ENCODE measurements around the gene PARK7.

Gene PARK7

DNA sequence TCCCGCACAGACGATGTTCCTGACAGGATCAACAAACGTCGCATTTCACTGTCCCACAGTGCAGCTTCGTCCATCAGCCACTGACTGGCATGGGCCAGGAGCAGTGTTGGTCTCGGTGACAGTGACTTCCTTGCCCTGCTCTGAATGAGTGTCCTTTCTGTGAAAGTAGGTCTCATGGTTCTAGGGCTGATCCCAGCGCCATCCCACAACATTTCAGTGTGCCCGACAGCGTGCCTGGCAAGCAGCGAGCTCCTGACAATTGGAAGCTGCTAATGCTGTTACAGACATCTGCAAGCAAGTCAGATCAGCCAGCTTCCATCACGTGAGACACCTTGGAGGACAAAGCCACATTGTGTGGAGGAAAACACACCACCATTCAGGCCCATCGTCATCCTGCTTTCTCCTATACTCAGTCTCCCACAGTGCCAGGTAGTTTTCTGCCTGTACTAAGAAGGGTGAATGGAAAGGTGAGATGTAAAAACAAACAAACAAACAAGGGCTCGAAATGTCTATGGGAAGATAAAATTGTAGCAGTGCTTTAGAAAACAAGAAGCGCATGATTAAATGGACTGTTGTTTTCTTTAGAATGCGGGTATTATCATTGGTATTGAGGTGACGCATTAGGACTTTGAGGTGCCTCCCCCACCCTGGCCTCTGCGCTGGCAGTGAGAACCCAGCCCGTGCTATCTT is 42.7 kb downstream of the PARK7 start:
- H3K4me3 ChIP-seq (ENCODE audit: low read length) = no peak overlapping the region
- no peak for TF ChIP-seq ZNF274 (IDR thresholded peaks at IDR 0.05; ENCODE audit: low read depth, low read length)

DNA sequence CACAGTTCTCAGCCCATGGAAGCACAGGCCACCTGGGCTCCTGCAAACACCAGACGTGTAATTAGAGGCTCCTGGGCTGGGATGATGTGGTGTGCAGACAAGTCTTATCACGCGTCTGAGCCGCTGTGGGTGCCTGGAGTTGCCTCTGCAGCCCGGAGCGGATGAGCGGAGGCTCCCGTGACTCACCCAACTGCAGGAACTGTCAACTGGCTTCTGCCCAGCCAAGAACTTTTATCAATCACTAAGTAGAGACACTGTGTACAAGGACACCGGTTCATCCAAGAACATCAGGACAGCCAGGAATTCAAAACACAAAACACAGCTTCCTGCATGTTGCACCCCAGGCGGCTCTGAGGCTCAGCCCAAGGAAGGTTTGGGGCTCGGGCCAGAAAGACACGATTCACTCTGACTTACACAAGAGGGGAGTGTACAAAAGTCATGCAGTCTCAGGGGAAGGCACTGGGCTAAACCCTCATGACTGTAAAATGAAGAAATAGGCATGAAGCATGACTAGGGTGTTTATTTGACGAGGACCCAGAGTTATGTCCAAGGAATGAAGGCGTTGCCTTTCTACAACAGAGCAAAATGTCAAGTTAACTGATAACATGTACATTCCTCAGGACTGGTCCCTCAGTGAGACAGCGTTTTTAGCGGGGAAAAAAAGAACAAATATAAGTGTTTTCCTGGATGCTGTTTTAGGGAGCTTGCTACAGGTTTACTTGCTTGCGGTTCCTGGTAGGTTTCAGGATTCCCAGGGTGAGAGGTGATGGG is 43.5 kb downstream of the PARK7 start:
- TF ChIP-seq ZNF274 (IDR thresholded peaks at IDR 0.05; ENCODE audit: low read depth, low read length) = no peak
- no peak overlapping the region for H3K4me3 ChIP-seq (ENCODE audit: low read length)

DNA sequence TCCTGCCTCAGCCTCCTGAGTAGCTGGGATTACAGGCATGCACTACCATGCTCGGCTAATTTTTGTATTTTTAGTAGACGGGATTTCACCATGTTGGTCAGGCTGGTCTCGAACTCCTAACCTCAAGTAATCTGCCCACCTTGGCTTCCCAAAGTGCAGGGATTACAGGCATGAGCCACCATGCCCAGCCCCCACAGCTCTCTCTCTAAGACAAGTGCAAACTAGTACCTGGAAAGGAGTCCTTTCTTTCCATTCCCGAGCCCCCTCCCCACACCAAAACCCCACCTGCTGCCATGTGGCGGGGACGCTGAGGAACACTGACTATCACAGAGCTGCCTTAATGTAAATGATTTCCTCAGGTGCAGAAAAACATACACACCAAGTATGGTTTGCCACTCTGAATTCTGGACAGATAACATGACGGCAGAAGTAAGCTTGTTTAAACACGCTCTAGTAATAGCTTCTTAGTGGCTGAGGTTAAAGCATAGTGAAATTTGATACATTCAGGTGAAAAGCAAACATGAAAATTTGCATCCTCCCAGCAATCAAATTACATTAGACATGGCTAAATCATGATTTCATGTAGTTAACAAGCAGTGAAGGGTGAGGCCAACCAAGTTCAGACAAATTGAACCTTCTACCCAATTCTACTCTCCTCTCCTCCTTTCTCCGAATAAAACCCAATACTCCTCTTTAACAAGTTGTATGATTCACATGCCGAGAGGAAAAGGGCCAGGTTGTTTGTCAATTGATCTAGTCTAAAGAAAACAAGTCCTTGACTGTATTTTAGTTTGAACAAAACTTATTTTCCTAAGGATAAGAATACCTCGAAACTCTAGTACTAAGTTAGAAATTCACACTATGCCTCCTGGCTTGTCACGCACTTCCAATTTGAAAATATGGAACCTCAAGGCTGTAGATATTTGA is 44.8 kb downstream of the PARK7 start:
- H3K4me3 ChIP-seq (ENCODE audit: low read length) = no peak overlapping the region
- no peak for TF ChIP-seq ZNF274 (IDR thresholded peaks at IDR 0.05; ENCODE audit: low read depth, low read length)

DNA sequence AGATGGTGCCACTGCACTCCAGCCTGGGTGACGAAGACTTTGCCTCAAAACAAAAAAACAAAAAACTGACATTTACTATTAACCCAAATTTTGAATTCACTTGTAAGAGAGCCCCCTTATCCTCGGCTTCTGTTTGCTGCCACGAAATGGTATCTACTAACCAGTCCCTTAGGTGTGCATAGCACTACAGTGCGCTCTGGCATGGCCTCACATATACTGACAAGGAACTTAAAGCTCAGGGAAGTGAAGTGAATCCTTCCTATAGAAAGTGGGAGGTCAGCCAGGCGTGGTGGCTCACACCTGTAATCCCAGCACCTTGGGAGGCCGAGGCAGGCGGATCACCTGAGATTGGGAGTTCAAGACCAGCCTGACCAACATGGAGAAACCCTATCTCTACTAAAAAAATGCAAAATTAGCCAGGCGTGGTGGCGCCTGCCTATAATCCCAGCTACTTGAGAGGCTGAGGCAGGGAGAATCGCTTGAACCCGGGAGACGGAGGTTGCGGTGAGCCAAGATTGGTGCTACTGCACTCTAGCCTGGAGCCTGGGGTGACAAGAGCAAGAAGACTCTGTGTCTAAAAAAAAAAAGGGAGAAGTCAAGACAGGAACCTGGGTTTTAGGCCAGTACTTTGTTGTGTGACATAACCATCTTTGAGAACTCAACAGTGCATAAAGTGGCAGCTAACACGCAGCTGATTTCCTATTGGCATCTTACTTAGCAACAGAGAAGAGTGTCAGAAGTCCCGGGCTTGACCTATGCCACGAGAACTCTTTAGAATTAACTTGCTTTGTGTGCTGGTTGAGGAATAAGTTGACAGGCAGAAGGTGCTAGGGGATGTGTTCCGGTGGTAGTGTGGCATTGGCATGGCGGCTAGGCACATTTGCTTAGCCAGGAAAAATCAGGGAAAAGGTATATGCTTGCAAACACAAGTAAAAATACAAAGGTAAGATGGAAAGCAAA is 47.8 kb downstream of the PARK7 start:
- no peak for TF ChIP-seq ZNF274 (IDR thresholded peaks at IDR 0.05; ENCODE audit: low read depth, low read length)
- no peak overlapping the region for H3K4me3 ChIP-seq (ENCODE audit: low read length)

DNA sequence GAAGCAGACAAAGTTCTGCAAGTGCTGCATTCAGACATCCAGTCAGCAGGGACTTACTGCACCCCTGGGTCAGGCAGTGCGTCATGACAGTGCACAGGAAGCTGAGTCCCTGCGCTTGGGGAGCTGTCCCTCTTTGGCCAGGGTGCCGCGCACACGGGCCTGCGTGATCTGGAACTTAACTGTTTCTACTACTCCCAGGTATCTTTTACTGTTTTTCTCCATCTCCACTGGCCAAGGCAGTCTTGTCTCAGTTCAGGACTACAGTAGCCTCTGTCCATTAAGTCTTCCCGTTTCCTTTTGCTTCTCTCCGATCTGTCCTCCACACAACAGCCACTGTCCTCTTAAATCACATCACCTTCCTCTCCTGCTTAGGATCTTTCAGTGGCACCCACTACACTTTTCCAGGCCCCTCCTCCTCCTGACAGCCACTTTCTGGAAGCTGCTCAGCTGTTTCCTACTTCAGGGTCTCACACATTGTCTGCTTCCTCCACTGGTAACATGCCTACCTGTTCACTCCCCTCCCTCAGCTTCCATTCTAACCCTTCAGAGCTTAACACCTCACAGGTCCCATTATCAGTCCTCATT is 48.7 kb downstream of the PARK7 start:
- TF ChIP-seq ZNF274 (IDR thresholded peaks at IDR 0.05; ENCODE audit: low read depth, low read length) = no peak
- H3K4me3 ChIP-seq (ENCODE audit: low read length) = no peak overlapping the region

DNA sequence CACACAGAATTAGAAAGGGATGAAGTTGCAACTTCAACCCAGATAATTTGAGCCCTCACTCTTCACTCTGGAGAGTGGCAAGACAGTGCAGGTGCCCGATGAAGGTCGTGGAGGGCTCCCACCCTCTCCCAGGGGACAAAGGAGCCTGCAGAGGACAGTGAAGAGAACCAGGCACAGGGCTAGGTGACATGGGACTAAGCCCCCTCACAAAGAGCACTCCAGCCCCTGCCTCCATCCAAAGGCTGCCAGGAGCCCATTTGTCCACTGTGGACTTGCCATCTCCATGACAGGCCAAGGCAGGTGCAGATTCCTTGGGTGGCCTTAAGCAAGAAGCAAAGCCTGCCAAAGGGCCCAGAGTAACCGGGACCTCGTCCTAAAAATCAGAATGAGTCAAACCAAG is 49.5 kb downstream of the PARK7 start:
- H3K4me3 ChIP-seq (ENCODE audit: low read length) = no peak overlapping the region
- no peak for TF ChIP-seq ZNF274 (IDR thresholded peaks at IDR 0.05; ENCODE audit: low read depth, low read length)

DNA sequence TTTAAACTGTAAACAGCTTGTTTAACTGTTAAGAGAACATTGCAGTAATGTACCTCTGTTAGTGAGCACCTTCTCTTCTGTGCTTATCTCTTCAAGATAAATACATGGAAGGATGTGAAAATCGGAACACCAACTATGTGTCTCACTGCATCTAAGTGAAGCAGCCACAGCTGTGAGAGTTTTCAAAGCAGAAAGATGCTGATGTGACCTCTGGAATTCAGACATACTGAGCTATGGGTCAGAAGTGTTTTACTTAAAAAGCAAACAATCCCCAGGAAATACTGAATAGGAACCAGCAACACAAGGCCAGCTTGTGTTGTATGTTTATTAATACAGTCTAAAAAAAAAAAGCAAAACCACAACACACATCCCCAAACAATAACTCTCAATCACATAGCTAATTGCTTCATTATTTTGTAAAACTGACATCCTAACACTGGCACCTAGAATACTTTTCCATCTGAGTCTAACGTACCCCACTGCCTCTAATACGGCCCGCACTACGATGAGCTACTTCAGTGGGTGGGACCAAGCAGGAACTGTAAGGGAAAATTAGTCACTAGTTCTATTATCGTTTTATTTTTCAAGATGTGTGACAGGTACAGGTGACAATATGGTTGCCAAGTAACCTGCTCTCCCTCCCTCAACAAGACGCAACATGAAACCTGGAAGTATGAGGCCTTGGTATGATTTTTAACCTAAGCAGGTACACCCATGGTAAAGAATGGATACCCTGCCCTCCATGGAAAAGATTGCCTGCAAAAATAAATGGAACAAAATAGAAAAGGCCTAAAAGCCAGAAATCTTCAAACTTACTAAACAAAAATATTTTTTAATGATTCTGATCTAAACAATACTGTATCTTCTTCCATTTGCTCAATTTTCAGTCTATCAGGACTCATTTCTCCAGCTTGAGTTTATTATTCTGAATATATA is 50.7 kb downstream of the PARK7 start:
- no peak overlapping the region for H3K4me3 ChIP-seq (ENCODE audit: low read length)
- TF ChIP-seq ZNF274 (IDR thresholded peaks at IDR 0.05; ENCODE audit: low read depth, low read length) = no peak

DNA sequence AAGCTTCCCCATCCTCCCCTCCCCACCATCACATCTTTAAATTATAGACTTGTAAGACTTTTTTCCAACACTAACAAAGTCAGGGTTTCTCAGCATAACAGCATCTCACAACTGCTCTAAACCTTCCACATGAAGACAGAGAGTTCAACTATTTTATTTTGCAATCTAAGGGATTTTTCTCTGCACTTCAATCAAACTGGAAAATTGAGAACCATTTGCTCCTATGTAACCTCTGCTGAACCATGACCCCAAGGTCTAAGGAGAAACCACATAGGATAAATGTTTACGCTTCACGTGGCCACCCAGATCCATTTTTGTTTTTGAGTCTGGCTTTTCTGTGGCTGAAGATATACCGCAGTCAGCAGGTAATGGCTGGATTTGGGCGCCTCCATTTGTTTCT is 51.4 kb downstream of the PARK7 start:
- H3K4me3 ChIP-seq (ENCODE audit: low read length) = no peak overlapping the region
- TF ChIP-seq ZNF274 (IDR thresholded peaks at IDR 0.05; ENCODE audit: low read depth, low read length) = no peak

DNA sequence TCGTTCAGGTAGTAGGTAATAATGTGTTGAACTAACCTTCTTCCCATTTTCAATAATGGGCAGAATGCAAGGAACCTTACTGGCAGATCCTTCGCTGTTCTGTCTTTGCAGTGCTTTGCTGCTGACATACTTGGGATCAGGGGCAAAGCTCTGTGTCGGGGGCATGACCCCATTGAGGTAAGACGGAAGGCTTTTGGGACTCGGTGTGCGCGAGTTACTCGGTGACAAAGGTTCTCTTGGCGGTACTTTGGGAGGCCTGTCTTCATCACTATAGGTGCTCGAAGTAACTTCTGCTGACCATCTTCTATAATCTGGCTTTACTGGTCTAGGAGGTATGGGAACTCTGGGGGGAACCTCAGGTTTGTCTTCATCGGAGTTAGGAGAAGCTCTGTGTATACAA is 51.9 kb downstream of the PARK7 start:
- TF ChIP-seq ZNF274 (IDR thresholded peaks at IDR 0.05; ENCODE audit: low read depth, low read length) = no peak
- H3K4me3 ChIP-seq (ENCODE audit: low read length) = no peak overlapping the region

DNA sequence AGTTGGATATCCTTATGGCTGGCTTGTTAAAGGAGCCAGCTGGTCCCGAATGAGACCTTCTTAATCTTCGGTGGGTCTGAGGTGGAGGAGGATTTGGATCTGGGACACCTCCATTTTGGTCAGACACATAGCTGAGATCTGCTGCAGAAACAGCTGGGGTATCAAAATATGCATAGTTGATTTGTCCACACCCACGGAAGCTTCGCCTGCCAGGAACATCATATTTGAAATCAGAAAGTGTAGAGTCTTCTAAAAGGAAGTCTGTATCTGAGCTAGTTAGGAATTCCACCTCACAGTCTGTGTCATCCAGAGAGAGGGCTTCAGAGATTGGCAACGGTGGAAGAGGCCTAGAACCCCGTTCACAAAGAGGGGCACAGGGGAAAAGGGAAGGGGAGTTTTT is 52.3 kb downstream of the PARK7 start:
- no peak for TF ChIP-seq ZNF274 (IDR thresholded peaks at IDR 0.05; ENCODE audit: low read depth, low read length)
- H3K4me3 ChIP-seq (ENCODE audit: low read length) = no peak overlapping the region

DNA sequence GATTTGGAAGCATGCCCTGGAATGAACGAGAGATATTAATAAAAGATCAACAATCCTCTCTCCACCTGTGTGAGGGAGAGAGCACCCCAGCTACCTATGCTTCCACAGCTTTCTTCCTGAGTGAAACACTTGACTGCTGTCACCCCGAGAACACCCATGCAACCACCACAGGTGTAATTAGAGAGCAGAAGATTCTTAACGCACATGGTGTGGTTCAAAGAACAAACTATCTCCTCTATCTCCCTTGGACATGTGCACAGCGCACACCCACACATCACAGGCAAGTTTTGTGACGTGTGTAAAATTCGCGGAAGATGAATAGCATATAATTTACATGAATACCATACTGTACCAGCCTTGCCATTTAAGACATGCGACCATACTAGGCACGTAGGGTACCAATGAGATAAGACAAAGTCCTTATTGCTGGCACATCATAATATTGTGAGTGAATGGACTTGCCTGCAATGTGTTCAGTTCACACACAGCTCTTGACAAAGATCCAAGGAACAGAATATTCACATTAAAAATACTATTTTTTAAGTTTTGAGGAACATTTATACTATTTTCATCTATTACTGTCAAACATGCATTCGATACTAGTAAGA is 53.0 kb downstream of the PARK7 start:
- TF ChIP-seq ZNF274 (IDR thresholded peaks at IDR 0.05; ENCODE audit: low read depth, low read length) = no peak
- no peak overlapping the region for H3K4me3 ChIP-seq (ENCODE audit: low read length)

Data from GM08714 (cell line).